Subcutaneous adipose tissue (tissue), 4 donors: Measurements from ENCODE around the gene ARFGAP3. TPM values are rescaled to one million over a fixed set of nuclear protein-coding genes. Genes with fewer than 3 reads are reported as not detected.

Experiments
- CTCF ChIP-seq: fragments of 450-650 bp; IDR thresholded peaks from one replicate; pipeline ENCODE4 v1.5.1; 2016; ENCODE audit warnings: low read depth, mild to moderate bottlenecking, control low read depth, antibody characterized with exemption, moderate library complexity
- total RNA-seq, 4 donors: library from RNA; depleted of rRNA; stranded (reverse); fragments of >200 nt; gene quantifications; one replicate each; pipeline ENCODE4 v1.1.0, GENCODE V29; 2016

Gene ARFGAP3
- total RNA-seq, 4 donors from 2014 or later: 31.8 to 72.1 (median 50.8) TPM

GRCh38 chr22:42895541-42895981 is 38.5 kb upstream of the ARFGAP3 start:
- no peak for TF ChIP-seq CTCF

GRCh38 chr22:42895087-42895486 is 38.0 kb upstream of the ARFGAP3 start:
- TF ChIP-seq CTCF: no peak

GRCh38 chr22:42893371-42894150 is 36.5 kb upstream of the ARFGAP3 start:
- TF ChIP-seq CTCF: no peak

- no peak for TF ChIP-seq CTCF
These were observed 35.7 kb upstream of the ARFGAP3 start for GRCh38 chr22:42892571-42893316.

GRCh38 chr22:42892156-42892555 is 35.1 kb upstream of the ARFGAP3 start:
- no peak for TF ChIP-seq CTCF

GRCh38 chr22:42891696-42892095 is 34.6 kb upstream of the ARFGAP3 start:
- TF ChIP-seq CTCF: no peak

- TF ChIP-seq CTCF: no peak
These were observed 33.9 kb upstream of the ARFGAP3 start for GRCh38 chr22:42891008-42891407.
